ENCODE results near the gene TBX15.

TBX15 gene

GRCh38 chr1:118960567-118961136 is 27.5 kb downstream of the TBX15 start:
- TF ChIP-seq EZH2 (IDR thresholded peaks at IDR 0.05; ENCODE audit: borderline replicate concordance, low read depth, low read length, severe bottlenecking) (no peak), CTCF (IDR thresholded peaks at IDR 0.05; ENCODE audit: borderline replicate concordance, extremely low read depth, low read length, poor library complexity, severe bottlenecking) (no peak)
- Histone ChIP-seq H3K27ac (ENCODE audit: low read length) (no peak overlapping the region), H3K36me3 (ENCODE audit: insufficient read depth, low read length) (no peaks in the 10 kb centered on the region), H2AFZ (ENCODE audit: low read depth, low read length) (no peak overlapping the region), H3K27me3 (ENCODE audit: insufficient read depth, low read length, poor library complexity) (peaks cover 3% of the 10 kb centered on the region), H3K4me2 (ENCODE audit: insufficient read depth, low read length) (no peak overlapping the region), H3K79me2 (ENCODE audit: insufficient read depth, low read length) (no peaks in the 10 kb centered on the region), H3K4me1 (ENCODE audit: insufficient read depth, low read length) (no peaks in the 10 kb centered on the region), H3K9me3 (ENCODE audit: insufficient read depth, low read length, severe bottlenecking) (no peaks in the 10 kb centered on the region), H3K9ac (ENCODE audit: low read depth, low read length) (no peak overlapping the region), H3K4me3 (ENCODE audit: low read depth in 1 of 2, low read length in 2 of 2) (no peak overlapping the region), H4K20me1 (ENCODE audit: insufficient read depth, low read length) (no peaks in the 10 kb centered on the region)
- DNase-seq (no peak), ATAC-seq (ENCODE audit: insufficient read depth, low read depth) (no peak)

- Histone ChIP-seq H3K79me2 (ENCODE audit: insufficient read depth, low read length) (no peaks in the 10 kb centered on the region), H3K36me3 (ENCODE audit: insufficient read depth, low read length) (no peaks in the 10 kb centered on the region), H3K27ac (ENCODE audit: low read length) (no peak overlapping the region), H3K9ac (ENCODE audit: low read depth, low read length) (no peak overlapping the region), H2AFZ (ENCODE audit: low read depth, low read length) (no peak overlapping the region), H3K9me3 (ENCODE audit: insufficient read depth, low read length, severe bottlenecking) (no peaks in the 10 kb centered on the region), H3K4me2 (ENCODE audit: insufficient read depth, low read length) (no peak overlapping the region), H3K27me3 (ENCODE audit: insufficient read depth, low read length, poor library complexity) (peaks cover 3% of the 10 kb centered on the region), H4K20me1 (ENCODE audit: insufficient read depth, low read length) (no peaks in the 10 kb centered on the region), H3K4me1 (ENCODE audit: insufficient read depth, low read length) (no peaks in the 10 kb centered on the region), H3K4me3 (ENCODE audit: low read depth in 1 of 2, low read length in 2 of 2) (no peak overlapping the region)
- no peak for ATAC-seq (ENCODE audit: insufficient read depth, low read depth)
- DNase-seq: no peak
- TF ChIP-seq CTCF (IDR thresholded peaks at IDR 0.05; ENCODE audit: borderline replicate concordance, extremely low read depth, low read length, poor library complexity, severe bottlenecking): no peak
- TF ChIP-seq EZH2 (IDR thresholded peaks at IDR 0.05; ENCODE audit: borderline replicate concordance, low read depth, low read length, severe bottlenecking): no peak
Observed at GRCh38 chr1:118960026-118960561, 28.0 kb downstream of the TBX15 start.

- Histone ChIP-seq H3K4me2 (ENCODE audit: insufficient read depth, low read length) (no peak overlapping the region), H3K4me3 (ENCODE audit: low read depth in 1 of 2, low read length in 2 of 2) (no peak overlapping the region), H3K4me1 (ENCODE audit: insufficient read depth, low read length) (no peaks in the 10 kb centered on the region), H2AFZ (ENCODE audit: low read depth, low read length) (no peak overlapping the region), H4K20me1 (ENCODE audit: insufficient read depth, low read length) (no peaks in the 10 kb centered on the region), H3K36me3 (ENCODE audit: insufficient read depth, low read length) (no peaks in the 10 kb centered on the region), H3K9me3 (ENCODE audit: insufficient read depth, low read length, severe bottlenecking) (no peaks in the 10 kb centered on the region), H3K9ac (ENCODE audit: low read depth, low read length) (no peak overlapping the region), H3K79me2 (ENCODE audit: insufficient read depth, low read length) (no peaks in the 10 kb centered on the region), H3K27ac (ENCODE audit: low read length) (no peak overlapping the region), H3K27me3 (ENCODE audit: insufficient read depth, low read length, poor library complexity) (peaks cover 3% of the 10 kb centered on the region)
- no peak for DNase-seq
- ATAC-seq (ENCODE audit: insufficient read depth, low read depth): no peak
- TF ChIP-seq CTCF (IDR thresholded peaks at IDR 0.05; ENCODE audit: borderline replicate concordance, extremely low read depth, low read length, poor library complexity, severe bottlenecking): no peak
- TF ChIP-seq EZH2 (IDR thresholded peaks at IDR 0.05; ENCODE audit: borderline replicate concordance, low read depth, low read length, severe bottlenecking): no peak
Observed at GRCh38 chr1:118958937-118959631, 29.1 kb downstream of the TBX15 start.

Data from DND-41 (cell line).